ENCODE data around the gene BZW2. TPM values are rescaled to one million over a fixed set of nuclear protein-coding genes. Genes with fewer than 3 reads are reported as not detected.

BZW2 gene
- 100 to 1,000 TPM in 1 of 4 donors, 10 to 100 TPM in 3; 16.1 to 135 (median 70.9) TPM for total RNA-seq

- intact Hi-C loops (cut with DNase I; ENCODE audit: low total_unique reads) (no loop called here), in situ Hi-C loops (cut with MboI; ENCODE audit: low pct_ligation_motif_present in 1 of 4, low pct_unique_long_range_greater_than_20kb in 1 of 4, low sequenced_read_pairs in 3 of 4) (no loop called here)
- TF ChIP-seq POLR2AphosphoS5 (IDR thresholded peaks at IDR 0.05) (peak; percentile 98 to 99 (median 99)), EP300 (IDR thresholded peaks at IDR 0.05; ENCODE audit: low read depth) (no peak), CTCF (IDR thresholded peaks at IDR 0.05) (peak in 1 of 5 experiments; percentile 19), POLR2A (IDR thresholded peaks at IDR 0.05) (peak; percentile 97)
- Histone ChIP-seq H3K36me3 (no peaks in the 10 kb centered on the region), H3K27me3 (no peaks in the 10 kb centered on the region), H3K4me3 (peak within 1 kb of the TSS; percentile 60 to 88 (median 79)), H3K9me3 (no peaks in the 10 kb centered on the region), H3K27ac (peak within 1 kb of the TSS; percentile 93 to 98 (median 95)), H3K4me1 (peaks cover 0 to 55% (median 33%) of the 10 kb centered on the region in 4 donors)
- 1% methylated on average over 63 of the region's 73 CpGs; no CpG with 5 or more reads in 1 of the 2 donors for WGBS, 2 donors (ENCODE audit: low coverage in 1 of 2)
- DNase-seq = peak; percentile 95
Observed at GRCh38 chr7:16645593-16646471, at the start of gene BZW2, which contains the start of gene ANKMY2. BZW2 (plus strand) TSS chr7:16646181; CDS start chr7:16665444, 19,263 bp downstream. ANKMY2 (minus strand) TSS chr7:16645754; CDS start chr7:16645573, 181 bp downstream.

GRCh38 chr7:16598015-16598414, 48.0 kb upstream of the BZW2 start:
- H3K4me3 ChIP-seq = no peak overlapping the region
- TF ChIP-seq POLR2A (IDR thresholded peaks at IDR 0.05) (no peak), POLR2AphosphoS5 (IDR thresholded peaks at IDR 0.05) (no peak), CTCF (IDR thresholded peaks at IDR 0.05) (no peak), EP300 (IDR thresholded peaks at IDR 0.05; ENCODE audit: low read depth) (no peak)
- in situ Hi-C loops (cut with MboI; ENCODE audit: low pct_ligation_motif_present in 1 of 4, low pct_unique_long_range_greater_than_20kb in 1 of 4, low sequenced_read_pairs in 3 of 4) (no loop called here), intact Hi-C loops (cut with DNase I; ENCODE audit: low total_unique reads) (no loop called here)
- 66 to 77% methylated on average over 4 of the region's 4 CpGs for WGBS, 2 donors (ENCODE audit: low coverage in 1 of 2)
- H3K27me3 ChIP-seq = no peaks in the 10 kb centered on the region
- DNase-seq = no peak
- no peak overlapping the region for H3K27ac ChIP-seq
- no peaks in the 10 kb centered on the region for H3K9me3 ChIP-seq
- peaks cover 0 to 15% (median 0%) of the 10 kb centered on the region in 4 donors for H3K36me3 ChIP-seq
- H3K4me1 ChIP-seq = peaks cover 0 to 13% (median 2%) of the 10 kb centered on the region in 4 donors

- Histone ChIP-seq H3K27ac (peak overlapping the region in 3 of 4 donors; percentile 24 to 48 (median 39)), H3K4me3 (no peak overlapping the region), H3K4me1 (peaks cover 0 to 13% (median 2%) of the 10 kb centered on the region in 4 donors), H3K36me3 (peaks cover 0 to 19% (median 2%) of the 10 kb centered on the region in 4 donors), H3K9me3 (no peaks in the 10 kb centered on the region), H3K27me3 (no peaks in the 10 kb centered on the region)
- DNase-seq = no peak
- WGBS, 2 donors (ENCODE audit: low coverage in 1 of 2) = 58 to 82% methylated on average over 4 to 7 of the region's 7 CpGs
- in situ Hi-C loops (cut with MboI; ENCODE audit: low pct_ligation_motif_present in 1 of 4, low pct_unique_long_range_greater_than_20kb in 1 of 4, low sequenced_read_pairs in 3 of 4) (no loop called here), intact Hi-C loops (cut with DNase I; ENCODE audit: low total_unique reads) (no loop called here)
- TF ChIP-seq POLR2AphosphoS5 (IDR thresholded peaks at IDR 0.05) (no peak), POLR2A (IDR thresholded peaks at IDR 0.05) (no peak), CTCF (IDR thresholded peaks at IDR 0.05) (no peak), EP300 (IDR thresholded peaks at IDR 0.05; ENCODE audit: low read depth) (no peak)
Observed at GRCh38 chr7:16599860-16600259, 46.1 kb upstream of the BZW2 start.

- H3K4me1 ChIP-seq = peaks cover 0 to 16% (median 4%) of the 10 kb centered on the region in 4 donors
- DNase-seq = no peak
- in situ Hi-C loops (cut with MboI; ENCODE audit: low pct_ligation_motif_present in 1 of 4, low pct_unique_long_range_greater_than_20kb in 1 of 4, low sequenced_read_pairs in 3 of 4) (no loop called here), intact Hi-C loops (cut with DNase I; ENCODE audit: low total_unique reads) (no loop called here)
- H3K27me3 ChIP-seq = no peaks in the 10 kb centered on the region
- no peak overlapping the region for H3K27ac ChIP-seq
- H3K36me3 ChIP-seq = peaks cover 0 to 26% (median 5%) of the 10 kb centered on the region in 4 donors
- H3K9me3 ChIP-seq = no peaks in the 10 kb centered on the region
- no peak overlapping the region for H3K4me3 ChIP-seq
- no peak for TF ChIP-seq CTCF (IDR thresholded peaks at IDR 0.05)
- TF ChIP-seq POLR2A (IDR thresholded peaks at IDR 0.05) = no peak
- no peak for TF ChIP-seq EP300 (IDR thresholded peaks at IDR 0.05; ENCODE audit: low read depth)
- no peak for TF ChIP-seq POLR2AphosphoS5 (IDR thresholded peaks at IDR 0.05)
Observed at GRCh38 chr7:16603633-16604032, 42.3 kb upstream of the BZW2 start.

All from transverse colon (tissue), 4 donors.